ENCODE results near the gene CORO2A.
"Not testable (repeated sequence)": the region's sequence is repeated elsewhere in the genome, so short reads cannot be mapped to it uniquely, and the experiment has no call there.

CORO2A gene

GRCh38 chr9:98134702-98135557, 57.5 kb downstream of the CORO2A start:
- DNase-seq, result no peak

GRCh38 chr9:98132806-98133631, 59.4 kb downstream of the CORO2A start:
- DNase-seq, result no peak

GRCh38 chr9:98132158-98132557, 60.3 kb downstream of the CORO2A start:
- no peak for DNase-seq

- DNase-seq, result no peak
Measured at GRCh38 chr9:98130576-98131228, 61.7 kb downstream of the CORO2A start.

- not testable (repeated sequence) for DNase-seq
Measured at GRCh38 chr9:98130060-98130459, 62.4 kb downstream of the CORO2A start.

GRCh38 chr9:98129451-98129881, 63.0 kb downstream of the CORO2A start:
- no peak for DNase-seq

GRCh38 chr9:98128316-98128715, 64.1 kb downstream of the CORO2A start:
- DNase-seq, result no peak

GRCh38 chr9:98127226-98127625, 65.2 kb downstream of the CORO2A start:
- DNase-seq, result no peak

GRCh38 chr9:98124637-98125426, 67.6 kb downstream of the CORO2A start:
- no peak for DNase-seq

GRCh38 chr9:98124091-98124490, 68.3 kb downstream of the CORO2A start:
- not testable (repeated sequence) for DNase-seq

GRCh38 chr9:98121058-98121457, 71.4 kb downstream of the CORO2A start:
- DNase-seq, result no peak

GRCh38 chr9:98120476-98120875, 72.0 kb downstream of the CORO2A start:
- no peak for DNase-seq

- DNase-seq, result peak; percentile 60
Measured at GRCh38 chr9:98118640-98119601, 73.5 kb downstream of the CORO2A start, which contains the start of gene TRIM14. Gene TRIM14 (minus strand): TSS chr9:98119222. CDS start chr9:98119188, 34 bp downstream.

- peak; percentile 70 for DNase-seq
Measured at GRCh38 chr9:98117984-98118639, 74.3 kb downstream of the CORO2A start.

- DNase-seq, result not testable (repeated sequence)
Measured at GRCh38 chr9:98117097-98117496, 75.3 kb downstream of the CORO2A start.

- DNase-seq, result no peak
Measured at GRCh38 chr9:98109052-98109451, 83.4 kb downstream of the CORO2A start.

- DNase-seq, result peak; percentile 69
Measured at GRCh38 chr9:98108531-98109031, 83.9 kb downstream of the CORO2A start.

- no peak for DNase-seq
Measured at GRCh38 chr9:98107926-98108325, 84.5 kb downstream of the CORO2A start.

- DNase-seq, result no peak
Measured at GRCh38 chr9:98105006-98105405, 87.4 kb downstream of the CORO2A start.

- no peak for DNase-seq
Measured at GRCh38 chr9:98104445-98104881, 88.0 kb downstream of the CORO2A start.

All from CD4-positive, alpha-beta T cell treated with Interleukin-10 for 1 hour (primary cell).